DMS53 treated with DMSO at 0.1 percent for 48 hours (cell line): ENCODE data around the gene DLGAP1.
"Not testable (repeated sequence)": the region's sequence is repeated elsewhere in the genome, so short reads cannot be mapped to it uniquely, and the experiment has no call there.

Experiments used
- DNase-seq: peaks from one replicate; lab custom pipeline; 2025; ENCODE audit not compliant: unreplicated experiment; lab: John Stamatoyannopoulos, UW

DLGAP1 gene

DNA sequence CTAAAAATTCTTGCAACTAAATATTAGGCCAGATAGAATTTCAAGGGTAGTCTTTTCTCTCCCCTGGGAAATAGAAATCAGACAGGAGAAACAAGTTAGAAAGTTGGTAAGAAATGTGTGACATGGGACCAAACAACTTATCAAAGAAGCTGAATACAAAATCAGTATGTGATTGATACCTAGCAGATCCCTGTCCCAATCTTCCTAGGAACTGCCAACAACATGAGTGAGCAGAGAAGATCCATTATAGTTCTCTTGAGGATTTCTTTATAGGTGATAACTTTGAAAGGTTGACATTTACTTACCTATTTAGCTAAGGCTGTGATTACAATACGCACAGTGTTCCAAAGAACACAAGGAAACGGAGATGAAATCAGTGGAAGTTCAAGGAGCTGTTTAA, 162.4 kb downstream of the DLGAP1 start:
- DNase-seq, result no peak

DNA sequence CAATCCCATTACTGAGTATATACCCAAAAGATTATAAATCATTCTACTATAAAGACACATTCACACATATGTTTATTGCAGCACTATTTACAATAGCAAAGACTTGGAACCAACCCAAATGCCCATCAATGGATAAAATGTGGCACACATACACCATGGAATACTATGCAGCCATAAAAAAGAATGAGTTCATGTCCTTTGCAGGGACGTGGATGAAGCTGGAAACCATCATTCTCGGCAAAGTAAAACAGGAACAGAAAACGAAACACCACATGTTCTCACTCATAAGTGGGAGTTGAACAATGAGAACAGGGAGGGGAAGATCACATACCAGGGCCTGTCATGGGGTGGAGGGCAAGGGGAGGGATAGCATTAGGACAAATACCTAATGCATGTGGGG, 167.8 kb downstream of the DLGAP1 start:
- DNase-seq, result not testable (repeated sequence)

DNA sequence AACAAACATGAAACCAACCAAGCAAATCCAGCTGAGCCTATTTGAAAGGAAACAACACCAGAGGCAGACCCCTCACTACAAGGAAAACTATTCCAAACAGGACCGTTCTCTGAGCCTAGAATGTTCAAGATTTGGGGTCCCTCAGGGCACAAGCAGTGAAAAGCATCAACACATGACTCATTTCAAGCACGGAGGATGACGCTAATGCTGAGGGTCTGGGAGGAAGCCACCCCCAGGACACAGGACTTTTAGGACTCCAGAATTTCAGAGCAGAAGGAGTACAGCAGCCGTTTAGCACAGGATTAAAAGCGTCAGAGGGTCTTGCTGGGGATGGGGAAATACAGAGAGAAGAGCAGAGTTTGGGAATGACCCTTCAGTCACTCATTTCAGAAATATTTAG, 168.9 kb downstream of the DLGAP1 start:
- DNase-seq, result no peak

DNA sequence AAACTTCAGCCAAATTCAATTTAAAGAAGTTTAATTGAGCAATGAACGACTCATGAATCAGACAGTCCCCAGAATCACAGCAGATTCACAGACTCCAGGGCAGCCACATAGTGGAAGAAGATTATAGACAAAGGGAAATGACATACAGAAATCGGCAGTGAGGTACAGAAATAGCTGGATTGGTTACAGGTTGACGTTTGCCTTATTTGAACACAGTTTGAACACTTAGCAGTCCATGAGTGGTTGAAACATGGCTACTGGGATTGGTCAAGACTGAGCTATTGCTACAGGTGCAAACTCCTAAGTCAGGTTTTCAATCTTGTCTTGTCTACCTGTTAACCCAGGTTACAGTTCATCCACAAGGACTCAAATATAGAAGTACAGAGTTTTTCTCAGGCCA, 169.6 kb downstream of the DLGAP1 start:
- no peak for DNase-seq

DNA sequence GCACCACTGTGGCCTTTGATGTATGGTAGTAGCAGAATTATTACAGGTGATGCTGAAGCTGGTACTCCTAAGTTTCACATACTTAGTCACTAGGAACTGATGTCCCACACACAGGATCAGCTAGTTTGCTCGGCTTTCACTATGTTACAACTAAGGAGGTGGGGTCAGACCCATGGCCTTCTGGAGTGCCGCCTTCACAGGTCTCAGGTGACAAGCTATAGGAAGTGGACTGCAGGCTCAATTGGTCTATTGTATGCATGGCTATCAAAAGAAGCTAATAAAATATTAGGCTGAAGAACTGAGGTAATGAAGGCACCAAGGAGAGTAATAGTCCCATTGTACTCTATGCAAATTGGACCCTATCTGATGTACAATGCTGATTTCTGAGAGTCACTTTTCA, 170.6 kb downstream of the DLGAP1 start:
- no peak for DNase-seq

DNA sequence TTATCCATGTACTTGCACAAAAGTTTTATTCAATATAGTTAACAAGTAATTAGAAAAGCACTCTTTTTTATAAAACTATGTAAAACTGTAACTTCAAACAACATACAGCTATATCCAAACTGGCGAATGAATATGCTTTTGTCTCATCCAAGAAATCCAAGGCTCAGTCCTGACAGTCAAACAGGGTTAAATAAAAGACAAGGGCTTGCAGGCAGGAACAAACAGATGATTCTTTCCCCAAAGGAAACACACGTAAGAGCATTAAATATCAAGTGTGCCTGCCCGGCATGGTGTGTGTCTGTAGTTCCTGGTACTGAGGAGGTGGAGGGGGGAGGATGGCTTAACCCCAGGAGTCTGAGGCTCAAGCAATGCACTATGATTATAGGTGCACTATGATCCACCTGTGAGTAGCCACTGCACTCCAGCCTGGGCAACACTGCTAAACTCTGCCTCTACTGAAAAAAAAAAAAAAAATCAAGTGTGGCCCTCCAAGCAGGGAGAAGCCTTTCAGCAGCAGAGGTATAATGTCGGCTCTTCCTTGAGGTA, 171.3 kb downstream of the DLGAP1 start:
- no peak for DNase-seq

DNA sequence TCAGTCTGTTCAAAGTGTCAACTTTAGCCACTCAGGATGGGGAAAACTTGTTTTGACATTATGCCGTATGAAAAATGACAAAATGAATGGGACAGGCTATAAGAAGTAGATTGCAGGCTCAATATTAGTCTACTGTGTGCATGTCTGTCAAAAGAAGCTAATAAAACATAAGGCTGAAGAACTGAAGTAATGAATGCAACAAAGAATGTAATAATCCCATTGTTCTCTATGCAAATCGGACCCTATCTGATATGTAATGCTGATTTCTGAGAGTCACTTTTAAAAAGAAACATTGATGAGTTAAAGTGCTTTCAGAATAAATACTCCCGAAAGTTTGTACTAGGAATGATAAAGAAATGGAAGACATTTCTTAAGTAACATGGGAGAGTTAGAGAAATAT, 172.2 kb downstream of the DLGAP1 start:
- DNase-seq, result no peak

DNA sequence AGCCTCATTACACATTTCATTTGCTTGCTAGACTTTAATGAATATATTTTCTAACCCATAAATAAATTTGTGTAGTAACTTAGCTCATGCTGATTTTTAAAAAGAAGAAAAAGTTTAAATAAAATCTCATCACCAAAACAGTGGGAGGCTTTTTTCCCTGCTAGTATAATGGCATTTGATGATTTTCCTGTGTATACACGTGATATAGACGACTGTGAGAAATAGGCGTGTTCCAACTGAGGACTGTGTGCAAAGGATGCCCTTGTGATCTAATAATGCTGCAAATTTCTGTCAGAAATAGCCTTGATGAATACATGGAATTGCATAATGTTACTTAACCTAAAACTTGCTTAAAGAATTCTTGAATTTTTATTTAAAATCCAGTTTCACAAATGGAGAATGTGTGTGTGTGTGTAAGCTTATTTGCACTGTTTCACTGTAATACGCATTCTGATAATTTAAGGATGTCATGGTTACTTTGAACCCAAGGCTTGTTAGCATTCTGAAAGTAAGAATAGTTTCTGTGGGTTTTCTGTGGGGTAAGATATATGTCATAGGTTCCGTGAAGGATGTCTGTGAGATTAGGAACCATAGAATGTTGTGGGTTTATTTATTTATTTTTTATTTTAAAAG, 178.0 kb downstream of the DLGAP1 start:
- DNase-seq, result no peak

DNA sequence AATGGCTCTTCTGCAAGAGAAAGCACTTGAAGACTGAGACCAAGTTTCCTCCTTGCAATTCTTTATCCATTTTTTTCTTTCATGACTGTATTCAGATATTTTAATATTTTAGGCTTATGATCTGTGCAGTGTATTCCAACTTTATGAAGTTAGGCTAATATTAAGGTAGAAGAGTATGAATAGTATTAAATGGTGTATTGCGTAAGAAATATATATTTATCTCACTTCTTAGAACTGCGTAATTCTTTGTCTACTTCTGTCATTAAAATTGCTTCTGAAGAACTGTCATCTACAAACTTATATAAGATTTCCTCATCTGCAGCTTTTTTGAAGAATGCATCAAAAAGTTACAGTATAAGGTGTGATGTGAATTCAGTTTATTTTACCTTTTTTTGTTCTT, 183.2 kb downstream of the DLGAP1 start:
- no peak for DNase-seq

DNA sequence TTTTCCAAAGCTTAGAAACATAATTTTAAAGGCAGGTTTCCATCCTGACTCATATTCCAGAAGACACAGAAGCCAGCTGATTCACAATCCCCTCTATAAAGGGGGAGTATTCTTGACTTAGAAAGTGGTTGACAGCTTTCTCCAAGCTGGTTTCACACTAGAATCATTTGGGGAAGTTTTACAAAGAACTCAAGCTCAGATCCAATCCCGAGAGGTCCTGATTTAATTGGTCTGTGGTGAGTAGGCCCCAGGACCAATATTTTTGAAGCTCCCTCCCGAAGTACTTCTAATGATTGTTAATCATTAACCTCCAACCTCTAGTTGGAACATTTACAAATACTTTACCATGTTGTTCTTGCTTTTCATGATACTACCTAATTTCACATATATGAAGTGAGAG, 184.1 kb downstream of the DLGAP1 start:
- no peak for DNase-seq

DNA sequence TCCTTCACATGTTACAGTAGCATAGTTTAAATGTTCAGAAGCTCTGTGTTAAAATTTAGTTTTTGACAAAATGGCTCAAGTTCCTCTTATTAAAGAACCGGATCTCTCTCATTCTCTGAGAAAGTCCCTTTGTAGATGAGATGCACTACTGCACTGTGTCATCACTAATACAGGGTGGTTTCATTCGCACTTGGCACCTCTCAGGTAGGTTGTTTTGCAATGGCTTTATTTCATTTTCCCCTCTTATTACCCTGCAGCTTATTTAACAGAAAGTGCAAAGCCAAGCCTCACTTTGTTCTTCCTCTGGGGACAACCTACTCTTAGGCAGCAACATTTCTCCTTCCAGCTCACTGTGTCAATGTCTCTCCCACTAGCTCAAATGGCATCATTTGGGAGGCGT, 185.1 kb downstream of the DLGAP1 start:
- DNase-seq, result no peak

DNA sequence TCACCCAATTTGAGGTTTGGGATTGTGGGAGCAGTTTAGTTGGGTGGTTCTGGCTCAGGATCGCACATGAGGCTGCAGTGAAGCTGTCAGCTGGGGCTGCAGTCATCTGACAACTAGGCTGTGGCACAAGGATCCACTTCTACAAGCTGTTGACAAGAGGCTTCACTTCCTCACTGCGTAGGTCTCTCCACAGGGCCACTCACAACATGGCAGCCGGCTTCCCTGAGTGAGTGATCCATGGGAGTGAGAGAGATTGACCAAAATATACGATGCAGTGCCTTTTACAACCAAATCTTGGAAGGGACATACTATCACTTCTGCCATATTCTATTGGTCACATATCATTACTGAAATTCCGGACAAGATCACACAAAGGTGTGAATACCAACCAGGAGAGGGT, 187.5 kb downstream of the DLGAP1 start:
- DNase-seq, result no peak

DNA sequence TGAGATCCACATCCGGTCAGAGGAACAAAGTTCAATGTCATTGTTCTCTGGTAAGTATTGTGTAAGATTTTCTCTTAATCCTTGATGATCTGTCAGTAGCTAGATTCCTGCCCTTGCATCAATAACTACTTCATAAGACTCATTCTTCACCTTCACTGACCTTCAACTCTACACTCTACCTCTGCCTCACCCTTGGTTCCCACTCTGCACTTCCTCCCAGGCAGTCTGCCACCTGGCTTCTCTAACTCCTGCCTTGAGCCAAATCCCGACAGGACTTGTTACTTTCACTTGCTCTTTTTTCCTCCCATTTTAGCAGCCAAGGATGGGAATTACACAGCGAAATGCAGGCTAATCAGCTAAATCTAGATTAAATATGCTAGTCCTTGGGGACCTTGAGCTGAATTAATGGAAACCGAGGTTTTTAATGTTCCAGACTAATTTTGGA, 190.7 kb downstream of the DLGAP1 start:
- DNase-seq, result no peak

DNA sequence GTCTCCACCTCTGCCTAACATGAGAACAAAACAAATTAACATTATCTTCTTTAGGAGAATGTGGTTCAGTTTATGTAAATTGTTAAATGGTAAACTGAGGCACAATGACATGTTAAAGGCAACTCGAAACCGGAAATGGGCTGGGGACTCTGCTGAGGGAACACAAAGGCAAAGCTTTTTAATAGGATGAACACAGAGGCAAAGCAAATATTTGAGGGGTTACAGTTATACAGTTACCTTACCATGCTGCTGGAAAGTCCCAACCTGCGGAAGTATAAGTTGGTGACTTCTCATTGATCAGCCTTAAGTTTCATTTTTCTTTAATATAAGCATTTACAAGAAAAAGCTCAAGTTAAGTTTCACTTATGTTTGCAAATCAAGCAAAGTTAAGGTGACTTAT, 195.0 kb downstream of the DLGAP1 start:
- no peak for DNase-seq

DNA sequence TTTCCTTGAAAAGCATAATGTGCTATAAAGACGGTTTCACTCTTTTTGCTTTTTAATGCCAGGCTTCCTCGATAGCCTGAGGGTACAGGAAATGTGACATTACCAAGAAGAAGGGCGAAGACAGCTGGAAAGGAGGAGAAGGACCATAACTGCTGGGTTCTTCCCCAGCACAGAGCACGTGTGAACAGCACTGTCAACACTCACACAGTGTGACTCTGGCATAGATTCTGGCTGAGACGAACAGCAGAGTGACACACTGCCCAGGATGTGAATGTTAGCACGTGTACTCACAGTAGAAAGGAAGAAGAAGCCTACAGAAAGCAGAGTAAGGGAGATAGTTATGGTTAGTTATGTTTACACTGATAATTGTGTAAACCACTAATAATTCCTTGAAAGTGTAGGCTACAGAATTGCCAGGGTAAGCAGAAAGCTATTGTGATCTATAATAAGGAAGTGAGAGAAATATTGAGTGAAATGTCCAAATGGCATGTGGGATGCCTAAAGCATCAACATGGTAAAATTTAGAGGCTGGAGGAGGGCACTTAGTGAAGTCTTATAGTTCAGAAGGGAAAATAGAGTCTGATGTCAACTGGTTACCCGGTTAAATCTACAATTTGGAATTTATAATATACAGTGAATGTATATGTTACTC, 198.2 kb downstream of the DLGAP1 start:
- DNase-seq, result no peak

DNA sequence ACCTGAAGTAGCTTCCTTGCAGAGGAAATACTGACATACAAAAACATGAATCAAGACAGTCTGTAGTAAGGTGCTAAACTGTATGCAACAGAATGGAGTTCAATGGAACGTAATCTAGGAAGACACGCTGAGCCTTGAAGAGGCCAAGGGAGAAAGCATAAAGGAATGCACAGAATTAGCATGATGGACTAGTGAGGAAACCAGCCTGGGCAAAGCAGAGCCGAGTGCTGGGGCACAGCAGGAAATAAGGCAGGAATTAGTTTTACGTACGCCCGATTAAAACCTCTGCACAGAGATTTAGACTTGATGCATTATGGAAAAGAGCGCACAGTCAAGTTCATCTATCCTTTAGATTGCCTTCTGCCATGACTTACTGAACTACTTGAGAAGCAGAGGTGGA, 200.3 kb downstream of the DLGAP1 start:
- DNase-seq, result no peak

DNA sequence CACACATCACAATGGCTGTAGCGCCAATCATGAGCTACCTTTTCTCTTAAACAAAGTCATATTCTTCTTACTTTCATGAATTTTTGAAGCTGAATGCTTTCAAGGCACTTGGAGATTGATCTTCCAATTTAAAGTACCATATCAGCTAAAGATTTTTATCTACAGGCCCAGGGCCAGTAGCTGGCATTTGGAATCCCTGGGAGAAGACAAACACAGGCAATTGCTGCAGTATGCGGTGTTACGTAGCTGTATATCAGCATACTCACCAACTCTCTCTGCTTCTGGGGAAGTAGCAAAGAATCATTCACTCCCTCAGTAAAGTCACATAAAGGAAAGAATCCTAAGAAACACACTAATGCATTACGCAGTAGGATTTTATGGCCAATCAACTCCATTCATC, 202.3 kb downstream of the DLGAP1 start:
- DNase-seq, result no peak

DNA sequence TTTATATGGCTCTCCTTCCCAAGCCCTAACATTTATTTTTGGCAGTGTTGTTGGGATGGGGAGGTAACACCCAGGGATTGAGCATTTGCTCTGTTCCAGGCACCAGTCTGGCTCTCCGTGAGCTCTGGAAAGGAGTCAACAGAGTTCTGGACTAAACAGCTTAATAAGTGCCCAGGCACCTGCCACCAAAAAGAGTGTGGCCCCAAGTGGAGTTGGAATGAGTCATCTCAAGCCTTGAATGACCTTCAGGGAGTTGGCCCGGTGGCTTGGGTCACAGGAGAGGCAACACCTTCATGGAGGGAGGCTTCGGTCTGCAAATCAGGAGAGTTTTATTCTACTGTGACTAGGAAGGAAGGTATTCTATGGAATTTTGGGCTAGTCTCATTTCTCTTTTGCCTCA, 203.2 kb downstream of the DLGAP1 start:
- DNase-seq, result no peak

DNA sequence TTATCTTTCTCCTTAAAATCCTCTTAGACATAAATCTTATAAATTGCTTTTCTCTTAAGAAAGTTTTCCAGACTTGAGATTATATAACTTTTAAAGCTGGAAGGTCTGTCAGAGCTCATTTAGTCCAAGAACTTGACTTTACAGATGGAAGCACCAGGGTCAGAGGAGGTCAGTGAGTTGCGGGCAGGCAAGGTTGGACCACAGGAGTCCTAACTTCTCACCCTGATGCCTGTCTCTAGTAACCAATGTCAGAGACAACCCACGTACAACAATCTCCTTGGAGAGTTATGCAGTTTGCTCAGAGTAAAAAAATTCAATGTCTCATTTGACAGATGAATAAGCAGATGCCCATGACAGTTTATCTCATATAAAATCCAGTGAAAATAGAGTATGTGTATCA, 203.9 kb downstream of the DLGAP1 start:
- DNase-seq, result no peak

DNA sequence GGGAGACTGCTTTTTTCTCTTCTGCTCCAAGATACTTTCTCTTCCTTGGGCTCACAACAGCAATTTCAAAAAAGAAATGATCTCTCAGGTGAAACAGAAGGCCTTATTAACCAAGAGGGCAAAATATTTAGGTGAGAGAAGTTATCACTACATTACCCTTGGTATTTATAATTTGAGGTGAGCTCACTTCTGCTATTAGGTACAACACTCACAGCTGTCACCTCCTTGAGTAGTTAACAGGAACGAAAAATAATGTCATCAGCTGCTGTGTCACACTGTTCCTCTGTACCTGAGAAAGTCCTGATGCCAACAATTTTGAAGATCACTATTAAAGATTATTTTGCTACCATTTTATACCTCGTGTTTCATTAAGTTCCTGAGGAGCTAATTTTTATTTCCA, 205.0 kb downstream of the DLGAP1 start:
- no peak for DNase-seq

DNA sequence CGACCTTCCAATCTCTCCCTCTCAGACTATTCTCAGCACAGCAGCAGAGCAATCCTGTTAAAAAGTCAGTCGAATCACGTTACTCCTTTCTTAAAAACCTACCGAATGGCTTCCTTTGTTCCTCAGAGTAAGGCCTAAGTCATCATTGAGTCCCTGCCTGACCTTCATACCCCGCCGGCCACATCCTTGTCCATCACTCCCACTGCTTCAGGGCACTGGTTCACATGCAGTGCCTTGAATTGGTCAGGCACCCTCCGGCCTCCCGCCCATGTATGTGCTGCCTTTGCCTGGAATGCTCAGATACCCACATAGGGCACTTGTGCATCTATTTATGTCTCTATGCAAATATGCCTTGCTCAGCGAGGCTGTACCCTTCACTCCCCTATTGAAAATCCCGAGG, 206.4 kb downstream of the DLGAP1 start:
- DNase-seq, result no peak

DNA sequence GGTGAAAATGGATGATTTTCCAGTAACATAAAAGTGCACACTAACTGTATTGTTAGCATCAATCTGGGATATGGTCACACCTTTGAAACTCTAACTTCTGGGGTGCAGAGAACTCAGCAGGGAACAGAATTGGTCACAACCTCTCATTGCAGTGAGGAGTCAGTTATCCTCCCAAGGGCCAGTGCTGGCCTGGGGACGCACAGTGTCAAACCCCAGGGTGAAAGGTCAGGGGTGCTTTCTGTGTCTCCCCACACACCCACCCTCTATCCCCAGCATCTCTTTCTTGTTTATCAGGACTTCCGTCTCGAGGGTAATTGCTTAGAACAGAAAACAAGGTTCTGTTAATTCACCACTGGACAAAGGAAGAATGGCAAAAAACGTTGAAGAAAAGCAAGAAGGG, 208.7 kb downstream of the DLGAP1 start:
- no peak for DNase-seq

DNA sequence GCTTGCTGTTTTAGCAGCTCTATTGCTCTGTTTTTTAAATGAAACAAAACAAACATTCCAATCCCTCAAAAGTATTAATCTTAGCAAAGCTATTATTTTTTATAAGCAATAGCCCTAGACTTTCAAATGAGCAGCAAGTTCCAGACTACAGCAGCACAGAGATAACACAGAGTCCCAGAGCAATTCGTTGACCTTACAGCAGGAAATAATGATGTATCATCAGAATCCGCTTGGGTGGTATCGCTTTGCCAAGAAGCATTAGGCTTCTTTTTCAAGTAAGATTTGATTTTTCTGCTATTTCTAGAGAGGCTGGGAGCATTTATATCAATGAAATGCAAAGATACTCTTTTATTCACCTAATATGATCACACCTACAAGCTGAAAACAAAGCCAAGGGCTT, 209.7 kb downstream of the DLGAP1 start:
- no peak for DNase-seq
